ENCODE measurements around the gene AK3.
A peak's percentile ranks its signal among the peaks of the same experiment; 100 is the strongest.

The AK3 gene

DNA sequence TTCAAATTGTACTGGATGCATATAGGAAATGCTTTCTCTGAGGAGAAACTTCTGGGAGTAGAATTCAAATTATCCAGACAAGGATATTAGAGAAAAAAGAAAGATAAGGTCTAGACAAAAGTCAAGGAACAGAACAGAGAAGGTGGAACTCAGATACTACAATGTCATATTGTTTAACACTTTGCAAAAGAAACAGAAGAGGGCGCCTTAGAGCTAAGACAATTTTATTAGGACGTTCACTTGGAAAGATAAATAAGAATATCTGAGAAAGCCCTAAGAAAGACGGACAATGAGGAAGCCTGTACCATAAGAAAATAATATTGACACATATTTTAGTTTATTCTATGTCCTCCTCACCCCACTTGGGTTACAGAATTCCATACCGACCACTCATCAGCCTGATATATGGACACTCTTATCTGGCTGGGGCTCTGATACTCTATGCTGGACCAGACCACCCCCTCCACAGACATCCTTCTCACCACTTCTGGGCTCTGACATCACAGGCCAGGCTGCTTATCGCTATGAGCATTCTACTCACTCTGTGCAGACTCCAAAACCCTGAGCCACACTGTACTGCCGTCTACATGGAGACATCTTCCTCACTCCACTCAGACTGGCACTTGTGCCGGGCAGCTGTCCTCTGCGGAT, 9.1 kb upstream of the AK3 start:
- DNase-seq (ENCODE audit: low spot score), result peak; percentile 40
- TF ChIP-seq, protein P1, sequence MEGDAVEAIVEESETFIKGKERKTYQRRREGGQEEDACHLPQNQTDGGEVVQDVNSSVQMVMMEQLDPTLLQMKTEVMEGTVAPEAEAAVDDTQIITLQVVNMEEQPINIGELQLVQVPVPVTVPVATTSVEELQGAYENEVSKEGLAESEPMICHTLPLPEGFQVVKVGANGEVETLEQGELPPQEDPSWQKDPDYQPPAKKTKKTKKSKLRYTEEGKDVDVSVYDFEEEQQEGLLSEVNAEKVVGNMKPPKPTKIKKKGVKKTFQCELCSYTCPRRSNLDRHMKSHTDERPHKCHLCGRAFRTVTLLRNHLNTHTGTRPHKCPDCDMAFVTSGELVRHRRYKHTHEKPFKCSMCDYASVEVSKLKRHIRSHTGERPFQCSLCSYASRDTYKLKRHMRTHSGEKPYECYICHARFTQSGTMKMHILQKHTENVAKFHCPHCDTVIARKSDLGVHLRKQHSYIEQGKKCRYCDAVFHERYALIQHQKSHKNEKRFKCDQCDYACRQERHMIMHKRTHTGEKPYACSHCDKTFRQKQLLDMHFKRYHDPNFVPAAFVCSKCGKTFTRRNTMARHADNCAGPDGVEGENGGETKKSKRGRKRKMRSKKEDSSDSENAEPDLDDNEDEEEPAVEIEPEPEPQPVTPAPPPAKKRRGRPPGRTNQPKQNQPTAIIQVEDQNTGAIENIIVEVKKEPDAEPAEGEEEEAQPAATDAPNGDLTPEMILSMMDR (IDR thresholded peaks at IDR 0.05; ENCODE audit: extremely low read depth, insufficient read depth, missing control alignments), result peak; percentile 64
- in situ Hi-C loops (cut with MboI; ENCODE audit: low pct_unique_long_range_greater_than_20kb, low sequenced_read_pairs, unreplicated experiment), result loop anchor here (10.0 kb wide), 3 partner anchors 235 to 855 kb away; partner anchors contain the start of gene JAK2

DNA sequence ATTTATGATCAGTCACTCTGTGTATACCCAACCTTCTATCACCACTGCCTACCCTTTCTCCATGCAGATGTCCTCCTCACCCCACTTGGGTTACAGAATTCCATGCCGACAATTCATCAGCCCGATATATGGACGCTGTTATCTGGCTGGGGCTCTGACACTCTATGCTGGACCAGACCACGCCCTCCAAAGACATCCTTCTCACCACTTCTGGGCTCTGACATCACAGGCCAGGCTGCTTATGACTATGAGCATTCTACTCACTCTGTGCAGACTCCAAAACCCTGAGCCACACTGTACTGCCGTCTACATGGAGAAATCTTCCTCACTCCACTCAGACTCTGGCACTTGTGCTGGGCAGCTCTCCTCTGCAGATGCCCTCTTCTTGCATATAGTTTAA, 7.6 kb upstream of the AK3 start:
- TF ChIP-seq, protein P1 (IDR thresholded peaks at IDR 0.05; ENCODE audit: extremely low read depth, insufficient read depth, missing control alignments), result no peak
- in situ Hi-C loops (cut with MboI; ENCODE audit: low pct_unique_long_range_greater_than_20kb, low sequenced_read_pairs, unreplicated experiment), result loop anchor here (10.0 kb wide), 1 partner anchor 144 kb away; no protein-coding TSS in a partner anchor
- no peak for DNase-seq (ENCODE audit: low spot score)

DNA sequence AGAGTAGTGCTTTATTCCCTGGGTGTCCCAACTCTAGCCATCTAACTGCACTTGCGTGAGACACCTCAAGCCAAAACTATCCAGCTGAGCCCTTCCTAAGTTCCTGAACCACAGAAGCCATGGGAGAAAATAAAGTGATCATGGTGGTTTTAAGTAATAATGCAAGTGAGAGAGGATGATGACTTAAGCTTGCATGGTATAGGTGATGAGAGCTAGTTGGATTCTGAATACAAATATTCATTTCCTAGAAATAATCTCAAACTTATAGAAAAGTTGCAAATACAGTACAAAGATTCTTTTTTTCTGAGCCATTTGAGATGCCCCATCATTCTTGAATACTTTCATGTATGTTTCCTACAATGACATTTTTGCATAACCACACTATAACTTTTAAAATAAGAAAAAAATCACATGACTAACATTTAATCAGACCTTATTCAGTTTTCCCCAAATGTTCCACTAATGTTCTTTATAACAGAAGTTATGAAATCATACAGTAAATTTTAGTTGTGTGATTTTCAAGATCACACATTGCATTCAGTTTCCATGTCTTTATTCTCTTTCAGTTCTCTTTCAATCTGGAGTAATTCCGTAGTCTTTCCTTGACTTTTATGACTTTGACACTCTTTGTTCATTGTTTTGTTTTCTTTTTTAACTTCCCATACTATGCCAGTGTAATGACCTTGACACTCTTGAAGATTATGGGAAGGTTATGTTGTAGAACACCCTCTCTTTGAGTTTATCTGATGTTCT, 5.5 kb upstream of the AK3 start:
- in situ Hi-C loops (cut with MboI; ENCODE audit: low pct_unique_long_range_greater_than_20kb, low sequenced_read_pairs, unreplicated experiment), result loop anchor here (10.0 kb wide), 1 partner anchor 142 kb away; no protein-coding TSS in a partner anchor
- DNase-seq (ENCODE audit: low spot score), result no peak
- TF ChIP-seq, protein P1 (IDR thresholded peaks at IDR 0.05; ENCODE audit: extremely low read depth, insufficient read depth, missing control alignments), result no peak

DNA sequence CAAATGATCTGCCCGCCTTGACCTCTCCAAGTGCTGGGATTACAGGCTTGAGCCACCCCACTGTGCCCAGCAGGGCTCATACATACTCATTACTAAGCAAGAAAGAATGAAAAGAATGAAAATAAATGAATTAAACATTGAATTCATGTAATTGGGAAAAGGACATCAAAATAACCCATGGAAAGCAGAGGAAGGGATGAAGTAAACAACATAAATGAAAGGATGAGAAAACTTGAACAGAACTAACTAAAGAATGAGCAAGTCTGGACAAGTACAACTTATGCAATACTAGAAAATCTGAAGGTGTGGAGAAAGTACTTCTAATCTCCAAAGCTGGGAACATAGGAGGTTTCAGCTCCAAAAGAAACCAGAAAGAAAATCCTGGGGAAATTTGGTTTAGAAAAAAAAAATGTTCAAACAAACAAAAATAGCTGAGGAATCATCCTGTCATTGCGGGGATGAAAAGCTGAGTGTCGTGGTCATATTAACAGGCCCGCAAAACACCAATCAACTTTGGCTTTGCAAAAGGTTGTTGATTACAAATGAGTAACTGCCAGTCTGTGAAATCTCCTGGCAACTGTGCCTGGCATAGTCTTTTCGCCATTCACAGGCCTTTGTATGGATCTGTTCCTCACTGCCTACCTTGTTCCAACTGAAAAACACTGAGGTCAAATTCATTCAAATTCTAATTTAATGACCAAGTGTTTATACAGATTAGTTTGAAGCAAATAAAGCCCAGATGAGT, 2.3 kb upstream of the AK3 start:
- TF ChIP-seq, protein P1 (IDR thresholded peaks at IDR 0.05; ENCODE audit: extremely low read depth, insufficient read depth, missing control alignments), result no peak
- no peak for DNase-seq (ENCODE audit: low spot score)

DNA sequence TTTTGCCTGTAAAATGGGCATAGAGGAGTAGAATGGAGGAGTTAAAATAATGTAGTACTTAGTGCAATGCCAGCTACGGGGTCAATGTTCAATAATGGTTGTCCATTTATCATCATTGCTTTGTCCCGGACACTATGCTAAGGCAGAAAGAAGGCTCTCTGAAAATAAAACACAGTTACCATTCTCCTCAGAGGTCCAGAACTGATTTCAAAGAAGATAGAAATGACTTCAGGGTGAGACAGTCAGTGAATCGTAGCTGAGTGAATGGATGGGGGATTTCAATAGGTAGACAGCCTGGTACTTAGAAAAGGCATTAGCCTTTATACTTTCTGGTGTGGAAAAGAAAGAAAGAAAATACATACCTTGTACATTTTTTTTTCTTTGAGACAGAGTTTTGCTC, 1.2 kb upstream of the AK3 start:
- peak; percentile 34 for DNase-seq (ENCODE audit: low spot score)
- in situ Hi-C loops (cut with MboI; ENCODE audit: low pct_unique_long_range_greater_than_20kb, low sequenced_read_pairs, unreplicated experiment), result loop anchor here (10.0 kb wide), 1 partner anchor 137 kb away; no protein-coding TSS in a partner anchor
- TF ChIP-seq, protein P1 (IDR thresholded peaks at IDR 0.05; ENCODE audit: extremely low read depth, insufficient read depth, missing control alignments), result no peak

More for the DNA sequence above, 2.3 kb upstream of the AK3 start:
- in situ Hi-C loops (cut with MboI; ENCODE audit: low pct_unique_long_range_greater_than_20kb, low sequenced_read_pairs, unreplicated experiment), result loop anchor here (10.0 kb wide), 1 partner anchor 139 kb away; no protein-coding TSS in a partner anchor
